Measurements from ENCODE around the gene JAKMIP1.

JAKMIP1 gene

DNA sequence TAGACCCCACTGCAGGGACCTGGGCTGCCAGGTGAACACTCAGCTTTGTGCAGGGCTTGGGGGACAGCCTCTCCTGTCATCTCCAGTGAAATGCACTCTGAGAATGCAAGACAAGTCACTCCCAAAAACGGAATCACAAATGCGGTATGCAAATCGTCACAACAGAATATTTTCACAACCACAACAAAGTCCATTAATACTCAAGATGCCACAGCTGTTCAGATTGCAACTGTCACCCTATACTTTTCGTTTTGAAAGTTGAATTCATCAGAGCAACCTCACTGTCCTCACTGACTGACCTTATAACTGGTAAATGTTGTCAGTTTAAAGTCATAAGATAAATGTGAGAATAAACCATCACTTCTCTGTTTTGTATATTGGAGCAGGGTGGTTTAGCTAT lies 16.6 kb downstream of the JAKMIP1 start:
- H3K27ac ChIP-seq, result no peak overlapping the region
- ChIA-PET POLR2A (ENCODE audit: low non-redundant PET) (no interaction called here), CTCF (no interaction called here)
- TF ChIP-seq, protein P1, sequence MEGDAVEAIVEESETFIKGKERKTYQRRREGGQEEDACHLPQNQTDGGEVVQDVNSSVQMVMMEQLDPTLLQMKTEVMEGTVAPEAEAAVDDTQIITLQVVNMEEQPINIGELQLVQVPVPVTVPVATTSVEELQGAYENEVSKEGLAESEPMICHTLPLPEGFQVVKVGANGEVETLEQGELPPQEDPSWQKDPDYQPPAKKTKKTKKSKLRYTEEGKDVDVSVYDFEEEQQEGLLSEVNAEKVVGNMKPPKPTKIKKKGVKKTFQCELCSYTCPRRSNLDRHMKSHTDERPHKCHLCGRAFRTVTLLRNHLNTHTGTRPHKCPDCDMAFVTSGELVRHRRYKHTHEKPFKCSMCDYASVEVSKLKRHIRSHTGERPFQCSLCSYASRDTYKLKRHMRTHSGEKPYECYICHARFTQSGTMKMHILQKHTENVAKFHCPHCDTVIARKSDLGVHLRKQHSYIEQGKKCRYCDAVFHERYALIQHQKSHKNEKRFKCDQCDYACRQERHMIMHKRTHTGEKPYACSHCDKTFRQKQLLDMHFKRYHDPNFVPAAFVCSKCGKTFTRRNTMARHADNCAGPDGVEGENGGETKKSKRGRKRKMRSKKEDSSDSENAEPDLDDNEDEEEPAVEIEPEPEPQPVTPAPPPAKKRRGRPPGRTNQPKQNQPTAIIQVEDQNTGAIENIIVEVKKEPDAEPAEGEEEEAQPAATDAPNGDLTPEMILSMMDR (conservative IDR thresholded peaks at IDR 0.05; ENCODE audit: low read depth), result no peak
- DNase-seq (ENCODE audit: low spot score), result no peak

DNA sequence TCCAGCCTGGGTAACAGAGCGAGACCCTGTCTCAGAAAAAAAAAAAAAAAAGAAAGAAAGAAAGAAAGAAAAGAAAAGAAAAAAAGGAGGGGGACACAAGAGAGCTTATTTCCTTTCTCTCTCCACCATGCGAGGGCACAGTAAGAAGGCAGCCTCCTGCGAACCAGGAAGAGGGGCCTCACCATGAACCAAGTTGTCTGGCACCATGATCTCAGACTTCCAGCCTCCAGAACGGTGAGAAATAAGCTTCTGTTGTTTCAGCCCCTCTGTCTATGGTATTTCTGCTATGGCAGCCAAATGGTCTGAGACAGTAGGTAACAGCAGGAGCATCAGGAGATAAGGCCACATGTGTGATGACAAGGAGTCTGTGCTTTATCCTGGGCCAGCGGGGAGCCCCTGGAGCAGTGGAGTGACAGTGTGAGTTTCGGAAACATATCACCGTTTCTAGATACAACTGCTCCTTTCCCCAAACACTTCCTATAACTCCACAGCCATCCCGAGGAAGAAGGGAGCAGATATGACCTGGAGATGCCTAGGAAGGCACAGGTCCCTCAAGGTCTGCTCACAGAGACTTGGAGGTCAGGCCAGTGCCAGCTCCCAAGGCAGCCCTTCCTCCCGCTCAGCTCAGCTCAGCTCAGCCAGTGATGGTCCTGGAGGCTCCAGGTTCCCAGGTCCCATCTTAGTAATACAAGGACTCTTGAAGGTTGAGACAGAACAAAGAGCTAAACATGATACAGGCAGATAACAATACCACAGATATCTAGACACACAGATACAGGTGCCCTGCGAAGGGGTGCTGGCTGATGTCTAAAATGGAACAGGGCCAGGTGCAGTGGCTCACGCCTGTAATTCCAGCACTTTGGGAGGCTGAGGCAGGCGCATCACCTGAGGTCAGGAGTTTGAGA lies 17.7 kb downstream of the JAKMIP1 start:
- H3K27ac ChIP-seq, result no peak overlapping the region
- no peak for DNase-seq (ENCODE audit: low spot score)
- TF ChIP-seq, protein P1 (conservative IDR thresholded peaks at IDR 0.05; ENCODE audit: low read depth), result no peak
- ChIA-PET POLR2A (ENCODE audit: low non-redundant PET) (no interaction called here), CTCF (no interaction called here)

DNA sequence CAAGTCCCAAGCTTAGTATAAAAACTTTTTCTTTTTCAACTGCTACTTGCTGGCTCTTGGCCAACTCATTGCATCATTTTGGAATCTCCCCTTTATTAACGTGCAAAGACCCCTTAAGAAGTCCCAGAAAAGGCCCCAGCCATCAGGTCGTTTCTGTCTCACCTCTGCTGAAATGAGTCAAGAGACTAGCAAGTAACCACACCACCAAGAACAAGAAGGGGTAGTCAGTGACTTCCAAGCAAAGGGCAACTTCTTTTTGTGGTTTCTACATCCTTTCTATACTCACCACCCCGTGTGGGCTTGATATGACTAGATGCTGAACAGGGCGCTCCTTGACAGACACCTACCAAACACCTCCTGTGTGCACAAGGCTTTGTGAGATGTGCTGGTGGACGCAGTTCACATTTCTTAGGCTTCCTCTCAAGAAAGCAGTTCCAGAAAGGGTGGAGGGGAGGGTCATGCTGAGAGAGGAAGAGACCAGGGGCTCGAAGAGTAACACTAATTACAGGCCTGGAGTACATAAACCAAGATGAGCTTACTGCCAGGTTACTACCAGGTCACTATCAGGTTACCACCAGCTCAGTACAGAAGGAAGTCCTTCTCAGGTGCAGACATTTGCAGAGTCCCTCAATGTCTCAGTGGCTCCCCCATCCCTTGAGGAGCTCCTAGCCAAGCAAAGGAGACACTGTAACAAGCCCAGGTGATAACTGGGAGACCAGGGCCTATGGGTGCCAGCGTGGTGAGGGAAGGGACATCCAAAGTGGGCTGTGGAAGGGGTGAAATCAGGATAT lies 19.3 kb downstream of the JAKMIP1 start:
- no peak for DNase-seq (ENCODE audit: low spot score)
- ChIA-PET POLR2A (ENCODE audit: low non-redundant PET) (no interaction called here), CTCF (no interaction called here)
- no peak overlapping the region for H3K27ac ChIP-seq
- TF ChIP-seq, protein P1 (conservative IDR thresholded peaks at IDR 0.05; ENCODE audit: low read depth), result no peak

DNA sequence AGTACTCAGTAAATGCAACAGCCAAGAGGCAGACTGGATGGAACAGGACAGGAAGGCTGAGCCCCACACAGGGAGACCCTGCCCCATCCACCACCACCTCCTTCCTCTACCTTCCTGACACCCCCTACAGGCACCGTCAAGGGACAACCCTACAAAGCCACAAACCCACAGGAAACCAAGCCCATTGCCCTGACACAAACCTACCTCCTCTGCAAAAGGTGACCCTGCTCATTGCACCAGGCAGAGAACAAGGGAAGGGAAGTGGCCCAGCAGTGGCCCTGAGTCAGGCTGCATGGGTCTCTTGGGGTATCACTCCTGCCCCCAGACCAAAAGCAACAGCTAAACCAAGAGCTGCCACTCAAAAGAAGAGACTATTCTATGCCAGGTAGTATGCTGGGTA lies 21.0 kb downstream of the JAKMIP1 start:
- DNase-seq (ENCODE audit: low spot score), result no peak
- TF ChIP-seq, protein P1 (conservative IDR thresholded peaks at IDR 0.05; ENCODE audit: low read depth), result no peak
- H3K27ac ChIP-seq, result no peak overlapping the region
- ChIA-PET CTCF (no interaction called here), POLR2A (ENCODE audit: low non-redundant PET) (no interaction called here)

DNA sequence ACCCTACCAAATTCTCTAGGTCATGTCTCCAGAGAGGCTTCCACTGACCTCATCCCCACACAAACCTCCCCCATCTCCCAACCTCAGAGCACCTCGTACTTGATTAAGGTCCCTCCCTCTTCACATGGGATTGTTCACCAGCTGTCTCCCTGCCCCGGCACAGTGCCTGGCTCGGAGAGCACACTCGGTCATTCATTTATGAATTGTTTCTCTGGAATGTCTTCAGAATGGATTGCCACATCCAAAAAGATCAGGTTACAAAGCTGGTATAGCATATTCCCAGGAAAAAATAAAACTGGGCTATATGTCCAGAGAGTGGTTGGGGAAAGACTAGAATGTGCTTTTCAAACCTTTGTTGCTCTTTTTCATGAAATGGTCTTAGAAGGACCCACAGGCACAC lies 21.6 kb downstream of the JAKMIP1 start:
- H3K27ac ChIP-seq, result no peak overlapping the region
- TF ChIP-seq, protein P1 (conservative IDR thresholded peaks at IDR 0.05; ENCODE audit: low read depth), result no peak
- ChIA-PET POLR2A (ENCODE audit: low non-redundant PET) (no interaction called here), CTCF (no interaction called here)
- no peak for DNase-seq (ENCODE audit: low spot score)

DNA sequence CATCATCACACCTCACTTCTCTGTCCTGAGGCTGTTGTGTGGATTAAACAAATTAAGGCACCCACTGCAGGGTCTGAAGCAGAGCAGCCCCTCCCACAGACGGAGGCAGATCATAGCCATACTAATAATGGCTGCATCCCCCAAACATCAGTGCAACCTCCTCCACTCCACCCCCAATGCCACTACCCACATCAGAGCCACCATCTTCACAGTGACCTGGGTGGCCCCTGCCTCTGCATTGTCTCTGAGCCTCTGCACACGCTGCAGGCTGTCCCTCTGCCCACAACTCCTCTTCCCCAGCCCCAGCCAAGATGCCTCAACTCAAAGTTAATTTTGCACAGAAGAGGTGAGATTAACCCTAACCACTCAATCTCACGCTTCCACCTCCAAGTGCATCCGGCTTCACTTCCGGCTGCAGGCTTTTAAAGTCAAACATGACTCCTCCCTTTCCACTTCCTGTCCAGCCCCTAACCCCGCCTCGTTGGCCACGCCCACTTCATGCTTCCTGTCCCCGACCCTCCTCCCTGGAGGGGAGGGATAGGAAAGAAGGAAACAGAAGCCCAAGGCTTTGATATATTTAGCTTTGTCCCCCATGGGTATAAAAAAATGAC lies 22.7 kb downstream of the JAKMIP1 start:
- ChIA-PET CTCF (no interaction called here), POLR2A (ENCODE audit: low non-redundant PET) (no interaction called here)
- no peak for DNase-seq (ENCODE audit: low spot score)
- TF ChIP-seq, protein P1 (conservative IDR thresholded peaks at IDR 0.05; ENCODE audit: low read depth), result no peak
- no peak overlapping the region for H3K27ac ChIP-seq

All from RWPE1 (cell line).